Epithelial cell of esophagus (primary cell): Measurements from ENCODE around the gene KLHL30.
A peak's percentile ranks its signal among the peaks of the same experiment; 100 is the strongest.

Source experiments
- DNase-seq: peaks from one replicate; pipeline ENCODE4 v3.0.0; 2010; ENCODE audit warnings: low read depth
- H3K4me3 ChIP-seq: 2 replicates; pipeline ENCODE4 v1.5.1; 2011; ENCODE audit warnings: mild to moderate bottlenecking, low read length, control low read depth
- TF ChIP-seq, protein P1 (sequence below): IDR thresholded peaks from 2 replicates; pipeline ENCODE4 v1.5.1; 2011; ENCODE audit warnings: low read depth, mild to moderate bottlenecking, low read length, control low read depth, inconsistent platforms; ENCODE audit not compliant: insufficient read depth; ENCODE audit errors: missing control alignments

Gene KLHL30

GRCh38 chr2:238100049-238100820 is 38.2 kb upstream of the KLHL30 start, which contains the start of gene ESPNL:
TSS of gene ESPNL (plus strand) at chr2:238100340. CDS start at chr2:238100420, 80 bp downstream.
- TF ChIP-seq, protein P1, sequence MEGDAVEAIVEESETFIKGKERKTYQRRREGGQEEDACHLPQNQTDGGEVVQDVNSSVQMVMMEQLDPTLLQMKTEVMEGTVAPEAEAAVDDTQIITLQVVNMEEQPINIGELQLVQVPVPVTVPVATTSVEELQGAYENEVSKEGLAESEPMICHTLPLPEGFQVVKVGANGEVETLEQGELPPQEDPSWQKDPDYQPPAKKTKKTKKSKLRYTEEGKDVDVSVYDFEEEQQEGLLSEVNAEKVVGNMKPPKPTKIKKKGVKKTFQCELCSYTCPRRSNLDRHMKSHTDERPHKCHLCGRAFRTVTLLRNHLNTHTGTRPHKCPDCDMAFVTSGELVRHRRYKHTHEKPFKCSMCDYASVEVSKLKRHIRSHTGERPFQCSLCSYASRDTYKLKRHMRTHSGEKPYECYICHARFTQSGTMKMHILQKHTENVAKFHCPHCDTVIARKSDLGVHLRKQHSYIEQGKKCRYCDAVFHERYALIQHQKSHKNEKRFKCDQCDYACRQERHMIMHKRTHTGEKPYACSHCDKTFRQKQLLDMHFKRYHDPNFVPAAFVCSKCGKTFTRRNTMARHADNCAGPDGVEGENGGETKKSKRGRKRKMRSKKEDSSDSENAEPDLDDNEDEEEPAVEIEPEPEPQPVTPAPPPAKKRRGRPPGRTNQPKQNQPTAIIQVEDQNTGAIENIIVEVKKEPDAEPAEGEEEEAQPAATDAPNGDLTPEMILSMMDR = no peak
- DNase-seq = peak; percentile 20
- no peak within 1 kb of the TSS for H3K4me3 ChIP-seq

- TF ChIP-seq, protein P1 = no peak
- DNase-seq = no peak
These were observed 37.4 kb upstream of the KLHL30 start for GRCh38 chr2:238100821-238101771.

DNA sequence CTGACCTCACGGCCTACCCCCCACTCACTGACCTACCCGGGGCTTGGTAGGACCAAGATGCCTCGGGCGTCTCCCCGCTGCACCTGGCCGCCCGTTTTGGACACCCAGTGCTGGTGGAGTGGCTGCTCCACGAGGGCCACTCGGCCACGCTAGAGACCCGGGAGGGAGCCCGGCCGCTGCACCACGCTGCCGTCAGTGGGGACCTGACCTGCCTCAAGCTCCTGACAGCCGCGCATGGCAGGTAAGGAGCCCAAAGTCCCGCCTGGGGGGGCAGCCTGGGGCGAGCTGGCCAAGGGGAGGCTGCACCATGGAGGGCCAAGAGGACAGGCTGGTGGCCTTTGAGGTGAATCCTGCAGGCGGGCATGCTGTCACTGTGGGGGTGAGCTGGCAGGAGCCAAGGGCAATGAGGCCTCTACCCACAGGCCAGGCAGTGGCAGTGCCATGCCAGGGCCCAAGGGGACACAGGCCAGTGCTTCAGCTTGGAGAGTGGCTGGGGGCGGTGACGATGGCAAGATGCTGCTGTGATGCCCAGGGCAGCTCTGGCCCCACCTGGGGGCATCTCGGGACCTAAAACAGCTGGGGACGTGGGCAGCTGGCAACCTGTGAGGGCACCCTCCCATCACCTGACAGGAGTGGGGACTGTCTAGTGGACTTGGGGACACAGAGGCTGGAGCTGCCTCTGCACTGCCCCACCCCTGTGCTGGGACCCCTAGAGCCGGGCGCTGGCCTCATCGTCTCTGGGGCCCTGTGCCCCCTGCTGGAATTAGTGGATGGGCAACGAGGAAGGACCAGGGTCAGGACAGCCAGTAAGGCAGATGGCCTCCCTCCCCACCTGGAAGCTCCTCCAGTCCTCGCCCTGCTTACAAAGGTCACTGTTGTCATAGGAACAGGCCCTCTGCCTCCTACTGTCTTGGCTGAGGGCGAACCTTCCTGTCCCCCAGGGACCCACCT is 36.3 kb upstream of the KLHL30 start:
- TF ChIP-seq, protein P1 = no peak
- no peak overlapping the region for H3K4me3 ChIP-seq
- DNase-seq = no peak

More at GRCh38 chr2:238100821-238101771, 37.4 kb upstream of the KLHL30 start:
- no peak overlapping the region for H3K4me3 ChIP-seq

GRCh38 chr2:238102865-238103264 is 35.6 kb upstream of the KLHL30 start:
- TF ChIP-seq, protein P1 = no peak
- no peak overlapping the region for H3K4me3 ChIP-seq
- DNase-seq = no peak

- H3K4me3 ChIP-seq = no peak overlapping the region
- no peak for DNase-seq
- TF ChIP-seq, protein P1 = no peak
These were observed 34.8 kb upstream of the KLHL30 start for GRCh38 chr2:238103465-238104225.
